Astrocyte (in vitro differentiated cells and primary cell): ENCODE results near the gene OSBP.

Source experiments
- CTCF ChIP-seq: IDR thresholded peaks from 2 replicates; pipeline ENCODE4 v1.5.1; 2011; ENCODE audit warnings: low read depth, mild to moderate bottlenecking, inconsistent platforms, low read length, moderate library complexity; ENCODE audit not compliant: insufficient read depth
- EZH2 ChIP-seq: IDR thresholded peaks from 2 replicates; pipeline ENCODE4 v1.6.1; 2012; ENCODE audit warnings: mild to moderate bottlenecking, low read length, inconsistent platforms; ENCODE audit not compliant: insufficient read depth

DNA sequence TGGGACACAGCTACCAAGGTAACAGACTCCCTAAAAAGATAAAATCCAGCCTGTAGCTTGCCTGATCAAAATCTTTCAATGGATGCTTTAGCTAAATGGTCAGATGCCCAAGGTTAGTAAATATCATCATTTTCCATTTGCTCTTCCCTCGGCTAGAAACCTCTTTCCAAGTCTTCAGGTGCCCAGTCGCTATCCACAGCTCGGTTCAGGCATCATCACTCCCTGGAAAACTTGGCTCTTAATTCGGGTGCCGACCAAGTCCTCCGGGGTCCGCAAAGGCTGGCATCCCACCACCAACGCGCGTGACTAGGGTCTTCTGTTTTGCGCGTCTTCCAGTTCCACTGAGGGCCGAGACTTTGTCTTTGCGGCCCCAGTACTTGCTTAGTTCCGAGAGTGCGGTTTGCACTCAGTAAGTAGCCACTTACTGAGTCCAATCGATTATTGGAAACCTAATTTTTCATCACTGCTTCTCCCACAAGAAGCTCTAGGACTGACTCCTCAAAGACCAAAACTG lies 59.9 kb downstream of the OSBP start:
- TF ChIP-seq EZH2 (no peak), CTCF (no peak)
